DMS153 treated with DMSO at 0.1 percent for 48 hours (cell line): Measurements from ENCODE around the gene RFX3.
A peak's percentile ranks its signal among the peaks of the same experiment; 100 is the strongest.

ENCODE experiments used
- DNase-seq: peaks from one replicate; lab custom pipeline; 2025; ENCODE audit not compliant: unreplicated experiment; lab: John Stamatoyannopoulos, UW

The RFX3 gene

GRCh38 chr9:3237121-3237520 lies 288.7 kb downstream of the RFX3 start:
- DNase-seq, result no peak

GRCh38 chr9:3235497-3235896 lies 290.3 kb downstream of the RFX3 start:
- DNase-seq, result no peak

GRCh38 chr9:3224931-3225330 lies 300.9 kb downstream of the RFX3 start:
- no peak for DNase-seq

GRCh38 chr9:3215658-3216057 lies 310.1 kb downstream of the RFX3 start:
- no peak for DNase-seq

- DNase-seq, result no peak
Measured at GRCh38 chr9:3214741-3215140, 311.1 kb downstream of the RFX3 start.

- DNase-seq, result no peak
Measured at GRCh38 chr9:3205421-3206095, 320.2 kb downstream of the RFX3 start.

- DNase-seq, result no peak
Measured at GRCh38 chr9:3200331-3200774, 325.4 kb downstream of the RFX3 start.

- no peak for DNase-seq
Measured at GRCh38 chr9:3193791-3194190, 332.0 kb downstream of the RFX3 start.

GRCh38 chr9:3191715-3192114 lies 334.1 kb downstream of the RFX3 start:
- no peak for DNase-seq

- no peak for DNase-seq
Measured at GRCh38 chr9:3189113-3189861, 336.5 kb downstream of the RFX3 start.

GRCh38 chr9:3186751-3187150 lies 339.1 kb downstream of the RFX3 start:
- DNase-seq, result no peak

GRCh38 chr9:3181049-3181953 lies 344.5 kb downstream of the RFX3 start:
- DNase-seq, result peak; percentile 79

GRCh38 chr9:3180696-3181048 lies 345.1 kb downstream of the RFX3 start:
- no peak for DNase-seq

- no peak for DNase-seq
Measured at GRCh38 chr9:3179711-3180110, 346.1 kb downstream of the RFX3 start.

- DNase-seq, result no peak
Measured at GRCh38 chr9:3177936-3178335, 347.9 kb downstream of the RFX3 start.

GRCh38 chr9:3177146-3177761 lies 348.5 kb downstream of the RFX3 start:
- no peak for DNase-seq

GRCh38 chr9:3173374-3173773 lies 352.4 kb downstream of the RFX3 start:
- no peak for DNase-seq

- DNase-seq, result no peak
Measured at GRCh38 chr9:3170819-3171218, 355.0 kb downstream of the RFX3 start.
